Endothelial cell of umbilical vein (primary cell): Measurements from ENCODE around the gene ELK3. TPM values are rescaled to one million over a fixed set of nuclear protein-coding genes. Genes with fewer than 3 reads are reported as not detected.

Experiments used
- BruUV-seq: library from RNA; stranded (reverse); fragments of 400-500 nt; replicated peaks from 2 replicates; lab custom pipeline; 2021; lab: Mats Ljungman, UMichigan
- CTCF ChIA-PET: fragments of 300-600, 350-600 bp; sonication (Branson Sonifier 250); formaldehyde crosslinking; loops from one replicate; lab custom pipeline; 2021; ENCODE audit warnings: antibody characterized with exemption, inconsistent platforms; lab: Charles Lee
- POLR2A ChIA-PET: fragments of 300-600, 350-600 bp; sonication (Branson Sonifier 250); formaldehyde crosslinking; loops from one replicate; lab custom pipeline; 2021; ENCODE audit warnings: antibody characterized with exemption, inconsistent platforms; lab: Charles Lee
- DNase-seq: peaks from one replicate; pipeline ENCODE4 v3.0.0-alpha.2; 2011; ENCODE audit warnings: low read depth, low spot score
- FAIRE-seq: peaks from 2 replicates; lab custom pipeline; 2011; peaks lifted over from hg19 to GRCh38; lab: Jason Lieb, UNC
- H2AFZ ChIP-seq: 2 replicates; pipeline ENCODE4 v1.6.0; 2012; ENCODE audit warnings: low read depth, low read length, control low read depth, inconsistent platforms
- H3K27ac ChIP-seq: 2 replicates; pipeline ENCODE4 v1.5.1; 2011; ENCODE audit warnings: low read depth, mild to moderate bottlenecking, control low read depth, low read length, moderate library complexity; ENCODE audit not compliant: insufficient read depth
- H3K27me3 ChIP-seq, 2 experiments: 2 replicates each; pipeline versions ENCODE4 v1.6.0 to v1.6.1; 2011; ENCODE audit warnings: low read length in 2 of 2, mixed read lengths in 1 of 2; ENCODE audit not compliant: control insufficient read depth in 2 of 2, insufficient read depth in 2 of 2
- H3K36me3 ChIP-seq, 2 experiments: 2 replicates in 1 of 2; 3 replicates in 1 of 2; pipeline ENCODE4 v1.5.1; 2011; ENCODE audit warnings: low read length in 2 of 2, mild to moderate bottlenecking in 1 of 2, moderate library complexity in 1 of 2; ENCODE audit not compliant: control insufficient read depth in 2 of 2, insufficient read depth in 2 of 2; ENCODE audit errors: extremely low read depth in 1 of 2
- H3K4me1 ChIP-seq: 3 replicates; pipeline ENCODE4 v1.5.1; 2011; ENCODE audit warnings: mild to moderate bottlenecking, low read length; ENCODE audit not compliant: control insufficient read depth, insufficient read depth; ENCODE audit errors: extremely low read depth
- H3K4me2 ChIP-seq: 2 replicates; pipeline ENCODE4 v1.6.1; 2011; ENCODE audit warnings: low read length, control low read depth, mixed read lengths; ENCODE audit not compliant: insufficient read depth
- H3K4me3 ChIP-seq, 3 experiments: fragments of 200-600 bp in 1 of 3; sonication (generic), shearing (Covaris generic) in 1 of 3; replicated peaks in 1 of 3; 2 replicates each; pipeline ENCODE4 v1.5.1; 2011 to 2016; ENCODE audit warnings: control low read depth in 3 of 3, low read length in 3 of 3, mild to moderate bottlenecking in 2 of 3, inconsistent platforms in 1 of 3, low read depth in 1 of 3, moderate library complexity in 1 of 3; ENCODE audit not compliant: insufficient read depth in 1 of 3
- H3K79me2 ChIP-seq: 2 replicates; pipeline ENCODE4 v1.6.0; 2012; ENCODE audit warnings: low read length, inconsistent platforms; ENCODE audit not compliant: control insufficient read depth, insufficient read depth
- H3K9ac ChIP-seq: replicated peaks from 2 replicates; pipeline ENCODE3; 2011; ENCODE audit warnings: low read length, control low read depth; ENCODE audit not compliant: insufficient read depth; ENCODE audit errors: extremely low read depth
- H3K9me1 ChIP-seq: replicated peaks from 3 replicates; pipeline ENCODE4 v1.6.0; 2011; ENCODE audit warnings: mild to moderate bottlenecking, low read length; ENCODE audit not compliant: control insufficient read depth, insufficient read depth; ENCODE audit errors: extremely low read depth
- H3K9me3 ChIP-seq: replicated peaks from 2 replicates; pipeline ENCODE4 v1.5.1; 2012; ENCODE audit warnings: low read length, inconsistent platforms; ENCODE audit not compliant: control insufficient read depth, insufficient read depth
- H4K20me1 ChIP-seq: replicated peaks from 2 replicates; pipeline ENCODE3; 2011; ENCODE audit warnings: mild to moderate bottlenecking, low read length; ENCODE audit not compliant: control insufficient read depth, insufficient read depth; ENCODE audit errors: extremely low read depth
- EZH2 ChIP-seq: IDR thresholded peaks from 2 replicates; pipeline ENCODE4 v1.6.1; 2012; ENCODE audit warnings: borderline replicate concordance, low read depth, mild to moderate bottlenecking, moderate library complexity, low read length, inconsistent platforms; ENCODE audit not compliant: severe bottlenecking
- FOS ChIP-seq: IDR thresholded peaks from 2 replicates; pipeline ENCODE4 v1.6.1; 2011; ENCODE audit warnings: mild to moderate bottlenecking, low read length, moderate library complexity, borderline replicate concordance; ENCODE audit not compliant: insufficient read depth
- GATA2 ChIP-seq: IDR thresholded peaks from 2 replicates; pipeline ENCODE4 v1.7.0; 2011; ENCODE audit warnings: low read depth, mild to moderate bottlenecking, moderate library complexity, mixed read lengths, low read length; ENCODE audit not compliant: insufficient read length, insufficient read depth
- JUN ChIP-seq: IDR thresholded peaks from 2 replicates; pipeline ENCODE4 v1.6.1; 2011; ENCODE audit warnings: borderline replicate concordance, low read depth; ENCODE audit not compliant: insufficient read length, insufficient read depth
- MYC ChIP-seq: IDR thresholded peaks from one replicate; pipeline ENCODE4 v1.6.1; 2011; ENCODE audit warnings: mild to moderate bottlenecking, low read depth, low read length
- POLR2A ChIP-seq: IDR thresholded peaks from 2 replicates; pipeline ENCODE4 v1.6.1; 2012; ENCODE audit warnings: low read depth, mild to moderate bottlenecking, control low read depth, low read length
- POLR2AphosphoS5 ChIP-seq: IDR thresholded peaks from 2 replicates; pipeline ENCODE4 v1.6.1; 2012; ENCODE audit warnings: low read depth, mild to moderate bottlenecking, control low read depth, low read length, moderate library complexity; ENCODE audit not compliant: insufficient read depth
- dilution Hi-C: fragments of 300-500 bp; cut with MboI; formaldehyde crosslinking; loops from one replicate; pipeline ENCODE4 v1.15.0; 2019; ENCODE audit warnings: low sequenced_read_pairs; ENCODE audit not compliant: extremely low pct_ligation_motif_present
- intact Hi-C: fragments of 100-400 bp; cut with micrococcal nuclease; formaldehyde crosslinking; loops from one replicate; pipeline ENCODE4 v1.10.0; 2022
- polyA plus RNA-seq, 4 experiments: library from polyadenylated mRNA; depleted of rRNA in 3 of 4; stranded (reverse) in 3 of 4; unstranded in 1 of 4; fragments of >200 nt; gene quantifications; 2 replicates each; pipeline versions ENCODE4 v1.2.1 to v1.2.3, GENCODE V29; 2011 to 2012; ENCODE audit warnings: missing spikeins in 1 of 4
- total RNA-seq: library from RNA; stranded (reverse); gene quantifications from 2 replicates; pipeline ENCODE4 v1.2.3, GENCODE V29; 2021
- TF ChIP-seq, protein P1 (sequence below), 2 donors: IDR thresholded peaks; 1 replicate in 1 of 2; 2 replicates in 1 of 2; pipeline ENCODE4 v1.5.1; 2011; ENCODE audit warnings: low read length in 2 of 2, mild to moderate bottlenecking in 2 of 2, moderate library complexity in 2 of 2, control low read depth in 1 of 2, inconsistent platforms in 1 of 2, low read depth in 1 of 2; ENCODE audit not compliant: insufficient read depth in 1 of 2; ENCODE audit errors: extremely low read depth in 1 of 2
- TF ChIP-seq, protein P2 (sequence below): IDR thresholded peaks from 2 replicates; pipeline ENCODE4 v1.6.1; 2011; ENCODE audit not compliant: insufficient read depth, insufficient read length

ELK3 gene
- total and polyA plus RNA-seq, 2 donors (not counting 3 experiments of a cell fraction or from before 2014, with no cell fraction given): 64.8 to 132 TPM

DNA sequence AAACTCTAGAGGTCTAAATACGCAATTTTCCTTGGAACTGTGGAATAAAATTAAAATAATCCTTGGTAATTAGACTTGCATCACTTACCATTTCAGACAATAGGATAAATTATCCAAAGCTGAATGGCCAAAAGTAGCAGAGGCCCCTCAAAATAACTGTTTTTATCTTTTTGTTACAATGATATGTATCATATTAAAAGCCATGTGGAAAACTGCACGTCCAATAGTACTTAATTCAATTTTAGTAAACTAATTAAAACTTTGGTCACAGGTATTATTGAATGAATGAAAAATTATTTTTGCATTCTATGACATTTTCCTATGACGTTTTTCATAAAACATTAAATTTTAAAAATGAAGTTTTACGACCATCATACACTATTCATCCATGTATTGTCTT is 107.6 kb downstream of the ELK3 start:
- dilution Hi-C loops: no loop called here
- H3K4me3 ChIP-seq: no peak overlapping the region
- H3K27ac ChIP-seq: no peak overlapping the region
- H3K9me1 ChIP-seq: no peaks in the 10 kb centered on the region
- no peak for TF ChIP-seq MYC
- TF ChIP-seq JUN: no peak
- no peak for TF ChIP-seq EZH2
- TF ChIP-seq POLR2A: no peak
- TF ChIP-seq, protein P1, sequence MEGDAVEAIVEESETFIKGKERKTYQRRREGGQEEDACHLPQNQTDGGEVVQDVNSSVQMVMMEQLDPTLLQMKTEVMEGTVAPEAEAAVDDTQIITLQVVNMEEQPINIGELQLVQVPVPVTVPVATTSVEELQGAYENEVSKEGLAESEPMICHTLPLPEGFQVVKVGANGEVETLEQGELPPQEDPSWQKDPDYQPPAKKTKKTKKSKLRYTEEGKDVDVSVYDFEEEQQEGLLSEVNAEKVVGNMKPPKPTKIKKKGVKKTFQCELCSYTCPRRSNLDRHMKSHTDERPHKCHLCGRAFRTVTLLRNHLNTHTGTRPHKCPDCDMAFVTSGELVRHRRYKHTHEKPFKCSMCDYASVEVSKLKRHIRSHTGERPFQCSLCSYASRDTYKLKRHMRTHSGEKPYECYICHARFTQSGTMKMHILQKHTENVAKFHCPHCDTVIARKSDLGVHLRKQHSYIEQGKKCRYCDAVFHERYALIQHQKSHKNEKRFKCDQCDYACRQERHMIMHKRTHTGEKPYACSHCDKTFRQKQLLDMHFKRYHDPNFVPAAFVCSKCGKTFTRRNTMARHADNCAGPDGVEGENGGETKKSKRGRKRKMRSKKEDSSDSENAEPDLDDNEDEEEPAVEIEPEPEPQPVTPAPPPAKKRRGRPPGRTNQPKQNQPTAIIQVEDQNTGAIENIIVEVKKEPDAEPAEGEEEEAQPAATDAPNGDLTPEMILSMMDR (IDR thresholded peaks at IDR 0.05; ENCODE audit: extremely low read depth in 1 of 2, insufficient read depth in 1 of 2, low read depth in 1 of 2, low read length in 2 of 2): no peak
- TF ChIP-seq, protein P2, sequence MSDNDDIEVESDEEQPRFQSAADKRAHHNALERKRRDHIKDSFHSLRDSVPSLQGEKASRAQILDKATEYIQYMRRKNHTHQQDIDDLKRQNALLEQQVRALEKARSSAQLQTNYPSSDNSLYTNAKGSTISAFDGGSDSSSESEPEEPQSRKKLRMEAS: no peak
- TF ChIP-seq FOS: no peak
- TF ChIP-seq POLR2AphosphoS5: no peak
- TF ChIP-seq GATA2: no peak
- no peak overlapping the region for H2AFZ ChIP-seq
- peaks cover 3% of the 10 kb centered on the region for H3K4me1 ChIP-seq
- no peaks in the 10 kb centered on the region for H3K27me3 ChIP-seq
- DNase-seq (no peak), FAIRE-seq (no peak)
- H3K9me3 ChIP-seq: no peaks in the 10 kb centered on the region
- H3K4me2 ChIP-seq: no peak overlapping the region
- POLR2A ChIA-PET: no interaction called here
- peaks cover 92% of the 10 kb centered on the region for H3K79me2 ChIP-seq
- CTCF ChIA-PET: interaction anchor here (0.7 kb wide), 1 partner anchor 30 kb away, joined by 3 read pairs; no protein-coding TSS in a partner anchor
- peaks cover 14% of the 10 kb centered on the region for H4K20me1 ChIP-seq
- intact Hi-C loops: no loop called here
- no TSS peak for BruUV-seq
- H3K36me3 ChIP-seq: peaks cover 11 to 27% of the 10 kb centered on the region in 2 experiments
- no peak overlapping the region for H3K9ac ChIP-seq
